Activated T-helper 1 cell treated with anti-CD3 and anti-CD28 coated beads, Interleukin-12 subunit alpha, Interleukin-12 subunit beta, Interleukin-2, Interleukin-4 antibody, amounts not matched to agents 30 ng/mL and 10 ng/mL and 1 ng/mL, durations not matched to agents 14 hours and 24 hours and 36 hours (primary cell): ENCODE data around the gene TWIST1. TPM values are rescaled to one million over a fixed set of nuclear protein-coding genes. Genes with fewer than 3 reads are reported as not detected.

Experiments
- DNase-seq: peaks from one replicate; pipeline ENCODE4 v3.0.0; 2021; ENCODE audit warnings: low spot score
- H3K27ac Mint-ChIP-seq: one replicate; pipeline ENCODE4 v1.8.0; 2021; ENCODE audit warnings: mild to moderate bottlenecking, mixed read lengths
- H3K27me3 Mint-ChIP-seq: one replicate; pipeline ENCODE4 v1.8.0; 2022; ENCODE audit warnings: mild to moderate bottlenecking, moderate library complexity, mixed read lengths; ENCODE audit not compliant: insufficient read depth
- H3K36me3 Mint-ChIP-seq: one replicate; pipeline ENCODE4 v1.8.0; 2021; ENCODE audit warnings: low read depth, mixed read lengths
- H3K4me1 Mint-ChIP-seq: one replicate; pipeline ENCODE4 v1.8.0; 2021; ENCODE audit warnings: low read depth, mixed read lengths
- H3K4me3 Mint-ChIP-seq: one replicate; pipeline ENCODE4 v1.8.0; 2021; ENCODE audit warnings: mild to moderate bottlenecking, moderate library complexity, mixed read lengths
- H3K9me3 Mint-ChIP-seq: one replicate; pipeline ENCODE4 v1.8.0; 2021; ENCODE audit warnings: mixed read lengths
- intact Hi-C: fragments of 100-400 bp; cut with micrococcal nuclease; formaldehyde crosslinking; loops from one replicate; pipeline ENCODE4 v1.15.1; 2024
- total RNA-seq: library from RNA; stranded (reverse); gene quantifications from 2 replicates; pipeline ENCODE4 v1.2.3, GENCODE V29; 2022

Gene TWIST1
- total RNA-seq, 1 donor from 2014 or later = 8.1 TPM

- no peaks in the 10 kb centered on the region for H3K36me3 Mint-ChIP-seq
- no peaks in the 10 kb centered on the region for H3K4me1 Mint-ChIP-seq
- peak overlapping the region; percentile 29 for H3K27ac Mint-ChIP-seq
- H3K9me3 Mint-ChIP-seq = peaks cover 3% of the 10 kb centered on the region
- peaks cover 87% of the 10 kb centered on the region for H3K27me3 Mint-ChIP-seq
- no peak overlapping the region for H3K4me3 Mint-ChIP-seq
- no peak for DNase-seq
- intact Hi-C loops = loop anchor here (5.0 to 10.0 kb wide), 2 partner anchors 366 to 1677 kb away; partner anchors contain the start of gene SP8
Observed at GRCh38 chr7:19110776-19111175, 6.7 kb downstream of the TWIST1 start.

DNA sequence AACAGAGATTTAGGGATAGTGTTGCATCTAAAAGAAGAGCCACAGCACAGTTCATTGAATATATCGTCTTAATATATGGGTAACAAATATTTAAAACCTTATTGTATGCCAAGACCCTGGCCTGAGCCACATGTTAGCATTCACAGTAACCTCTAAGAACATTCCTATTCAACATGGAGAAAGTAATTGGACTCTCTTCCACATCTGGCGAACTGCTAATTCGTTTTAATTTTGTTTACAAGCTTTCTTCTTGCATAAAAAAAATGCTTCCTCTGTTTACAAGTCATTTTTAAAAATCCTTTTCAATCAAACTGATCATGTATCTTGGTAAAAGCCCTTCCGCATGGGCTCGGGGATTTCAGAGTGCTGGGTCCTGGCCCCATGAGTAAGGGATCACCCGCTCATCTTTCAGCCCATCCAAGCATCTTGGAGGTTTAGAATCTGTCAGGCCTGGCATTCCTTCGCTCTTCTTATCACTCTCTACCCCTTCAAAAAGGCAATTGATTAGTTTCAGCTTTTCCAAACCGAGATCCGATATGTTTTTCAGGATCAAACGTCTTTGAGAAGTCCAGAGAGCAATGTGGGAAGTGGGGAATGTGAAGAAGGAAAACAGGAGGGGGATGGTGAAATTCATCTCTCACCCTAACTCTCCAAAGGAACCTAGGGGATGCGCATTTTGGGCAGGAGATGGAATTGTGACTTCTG lies 7.3 kb downstream of the TWIST1 start:
- no peak for DNase-seq
- Mint-ChIP-seq H3K4me1 (no peaks in the 10 kb centered on the region), H3K4me3 (no peak overlapping the region), H3K9me3 (peaks cover 3% of the 10 kb centered on the region), H3K36me3 (no peaks in the 10 kb centered on the region), H3K27ac (no peak overlapping the region), H3K27me3 (peaks cover 89% of the 10 kb centered on the region)
- intact Hi-C loops = loop anchor here (5.0 to 10.0 kb wide), 2 partner anchors 365 to 1677 kb away; partner anchors contain the start of gene SP8

GRCh38 chr7:19109000-19109946 lies 8.2 kb downstream of the TWIST1 start:
- H3K4me1 Mint-ChIP-seq = no peaks in the 10 kb centered on the region
- H3K27ac Mint-ChIP-seq = peak overlapping the region; percentile 7
- no peaks in the 10 kb centered on the region for H3K36me3 Mint-ChIP-seq
- DNase-seq = no peak
- intact Hi-C loops = no loop called here
- no peak overlapping the region for H3K4me3 Mint-ChIP-seq
- H3K9me3 Mint-ChIP-seq = peaks cover 8% of the 10 kb centered on the region
- H3K27me3 Mint-ChIP-seq = peaks cover 92% of the 10 kb centered on the region

GRCh38 chr7:19107356-19108146 lies 9.9 kb downstream of the TWIST1 start:
- intact Hi-C loops = loop anchor here (1.0 to 2.0 kb wide), 3 partner anchors 9 to 37 kb away; partner anchors contain the start of gene FERD3L
- peaks cover 8% of the 10 kb centered on the region for H3K9me3 Mint-ChIP-seq
- no peaks in the 10 kb centered on the region for H3K36me3 Mint-ChIP-seq

GRCh38 chr7:19107081-19107355 lies 10.4 kb downstream of the TWIST1 start:
- Mint-ChIP-seq H3K4me3 (no peak overlapping the region), H3K36me3 (no peaks in the 10 kb centered on the region), H3K27me3 (peaks cover 73% of the 10 kb centered on the region), H3K9me3 (peaks cover 8% of the 10 kb centered on the region), H3K27ac (no peak overlapping the region), H3K4me1 (no peaks in the 10 kb centered on the region)
- DNase-seq = no peak
- intact Hi-C loops = loop anchor here (1.0 to 2.0 kb wide), 3 partner anchors 9 to 38 kb away; partner anchors contain the start of gene FERD3L

More at GRCh38 chr7:19107356-19108146, 9.9 kb downstream of the TWIST1 start:
- Mint-ChIP-seq H3K4me3 (no peak overlapping the region), H3K27ac (peak overlapping the region; percentile 4), H3K4me1 (no peaks in the 10 kb centered on the region), H3K27me3 (peaks cover 78% of the 10 kb centered on the region)
- DNase-seq = no peak

GRCh38 chr7:19106241-19107080 lies 11.0 kb downstream of the TWIST1 start:
- H3K27ac Mint-ChIP-seq = no peak overlapping the region
- H3K36me3 Mint-ChIP-seq = no peaks in the 10 kb centered on the region
- DNase-seq = no peak
- no peak overlapping the region for H3K4me3 Mint-ChIP-seq
- no peaks in the 10 kb centered on the region for H3K4me1 Mint-ChIP-seq
- H3K9me3 Mint-ChIP-seq = peaks cover 8% of the 10 kb centered on the region
- H3K27me3 Mint-ChIP-seq = peaks cover 69% of the 10 kb centered on the region
- intact Hi-C loops = loop anchor here (1.0 to 2.0 kb wide), 3 partner anchors 10 to 38 kb away; partner anchors contain the start of gene FERD3L

DNA sequence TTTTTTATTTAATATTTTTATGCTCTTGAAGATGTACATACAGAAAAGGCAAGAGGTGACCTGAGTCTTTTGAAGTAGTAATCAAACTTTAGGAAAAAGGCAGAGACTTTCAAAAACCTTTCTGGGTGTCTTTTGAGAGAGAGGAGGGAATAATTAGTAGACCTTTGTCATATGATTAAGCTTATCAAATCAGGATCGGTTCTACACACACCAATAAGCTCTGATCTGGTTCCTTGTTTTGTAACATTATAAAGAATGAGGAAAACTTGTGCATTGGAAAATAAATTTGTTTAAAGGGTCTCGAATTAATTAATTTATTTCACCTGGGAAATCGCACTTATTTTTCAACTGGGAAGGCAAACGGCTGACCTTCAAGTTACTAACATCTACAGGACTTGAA lies 11.9 kb downstream of the TWIST1 start:
- no peak for DNase-seq
- Mint-ChIP-seq H3K9me3 (peaks cover 8% of the 10 kb centered on the region), H3K27ac (no peak overlapping the region), H3K36me3 (no peaks in the 10 kb centered on the region), H3K4me1 (no peaks in the 10 kb centered on the region), H3K4me3 (no peak overlapping the region), H3K27me3 (peaks cover 61% of the 10 kb centered on the region)
- intact Hi-C loops = no loop called here

GRCh38 chr7:19104811-19105210 lies 12.6 kb downstream of the TWIST1 start:
- H3K27ac Mint-ChIP-seq = no peak overlapping the region
- DNase-seq = no peak
- peaks cover 8% of the 10 kb centered on the region for H3K9me3 Mint-ChIP-seq
- H3K4me1 Mint-ChIP-seq = no peaks in the 10 kb centered on the region
- no peaks in the 10 kb centered on the region for H3K36me3 Mint-ChIP-seq
- H3K4me3 Mint-ChIP-seq = no peak overlapping the region
- intact Hi-C loops = no loop called here
- peaks cover 55% of the 10 kb centered on the region for H3K27me3 Mint-ChIP-seq

DNA sequence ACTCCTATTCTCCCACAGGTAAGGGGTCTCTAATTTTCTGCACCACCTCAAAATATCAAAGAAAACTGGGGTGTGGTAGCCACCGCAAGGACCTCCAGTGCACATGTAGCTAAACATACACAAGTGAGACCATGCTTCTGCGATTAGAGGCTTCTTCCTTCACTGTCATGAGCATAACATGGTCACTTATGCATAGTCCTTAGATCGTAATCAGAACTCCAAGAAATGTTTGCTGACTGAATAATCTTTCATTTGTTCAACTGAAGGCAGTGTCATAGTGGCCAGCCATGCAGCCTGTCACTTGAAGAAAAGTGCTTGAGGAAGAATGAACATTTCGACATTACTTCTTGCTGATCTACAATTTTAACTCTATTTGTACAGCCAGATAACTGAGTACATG lies 14.6 kb downstream of the TWIST1 start:
- Mint-ChIP-seq H3K9me3 (peaks cover 4% of the 10 kb centered on the region), H3K27ac (no peak overlapping the region), H3K4me3 (no peak overlapping the region), H3K27me3 (peaks cover 35% of the 10 kb centered on the region), H3K4me1 (no peaks in the 10 kb centered on the region), H3K36me3 (no peaks in the 10 kb centered on the region)
- intact Hi-C loops = no loop called here
- DNase-seq = no peak

GRCh38 chr7:19101909-19102308 lies 15.5 kb downstream of the TWIST1 start:
- intact Hi-C loops = no loop called here
- H3K27me3 Mint-ChIP-seq = peaks cover 26% of the 10 kb centered on the region
- peaks cover 4% of the 10 kb centered on the region for H3K9me3 Mint-ChIP-seq

DNA sequence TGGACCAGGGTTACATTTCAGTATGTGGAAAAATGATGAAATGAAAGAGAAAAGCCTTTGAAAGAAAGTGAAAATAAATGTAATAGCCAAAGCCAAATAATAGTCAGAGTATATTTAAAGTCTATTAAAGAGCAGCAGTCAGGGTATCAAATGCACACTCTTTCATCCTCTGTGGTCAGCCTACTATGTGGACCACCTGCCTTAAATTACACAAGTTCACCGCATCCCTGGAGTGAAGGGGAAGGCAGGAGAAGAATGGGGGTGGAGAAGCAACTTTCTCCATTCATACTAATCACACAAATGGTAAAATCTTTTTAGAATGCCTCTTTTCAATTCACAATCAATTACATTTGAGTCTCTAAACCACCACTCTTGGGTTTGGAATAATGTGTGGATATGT lies 16.0 kb downstream of the TWIST1 start:
- no peaks in the 10 kb centered on the region for H3K4me1 Mint-ChIP-seq
- no peaks in the 10 kb centered on the region for H3K36me3 Mint-ChIP-seq
- peaks cover 21% of the 10 kb centered on the region for H3K27me3 Mint-ChIP-seq
- no peak for DNase-seq
- intact Hi-C loops = no loop called here
- peaks cover 4% of the 10 kb centered on the region for H3K9me3 Mint-ChIP-seq
- no peak overlapping the region for H3K27ac Mint-ChIP-seq
- no peak overlapping the region for H3K4me3 Mint-ChIP-seq

More at GRCh38 chr7:19101909-19102308, 15.5 kb downstream of the TWIST1 start:
- no peaks in the 10 kb centered on the region for H3K4me1 Mint-ChIP-seq
- H3K27ac Mint-ChIP-seq = no peak overlapping the region
- no peak overlapping the region for H3K4me3 Mint-ChIP-seq
- no peak for DNase-seq
- no peaks in the 10 kb centered on the region for H3K36me3 Mint-ChIP-seq

GRCh38 chr7:19099924-19100323 lies 17.5 kb downstream of the TWIST1 start:
- Mint-ChIP-seq H3K27me3 (peaks cover 7% of the 10 kb centered on the region), H3K4me3 (no peak overlapping the region), H3K9me3 (peaks cover 2% of the 10 kb centered on the region), H3K4me1 (no peaks in the 10 kb centered on the region), H3K36me3 (no peaks in the 10 kb centered on the region), H3K27ac (no peak overlapping the region)
- no peak for DNase-seq
- intact Hi-C loops = no loop called here
